Adrenal gland (tissue), 5 donors: ENCODE results near the gene CARD10.

ENCODE experiments used
- CTCF ChIP-seq, 6 experiments: fragments of 450-650 bp in 4 of 6; fragments of 200-600 bp in 2 of 6; sonication (generic) in 1 of 6; IDR thresholded peaks; 1 replicate in 5 of 6; 2 replicates in 1 of 6; pipeline versions ENCODE4 v1.5.1 to v1.8.0; 2016 to 2021; ENCODE audit warnings: antibody characterized with exemption in 6 of 6, mild to moderate bottlenecking in 2 of 6, moderate library complexity in 1 of 6
- POLR2A ChIP-seq, 2 donors: fragments of 450-650 bp; IDR thresholded peaks; one replicate each; pipeline ENCODE4 v1.6.1; 2017; ENCODE audit warnings: antibody characterized with exemption in 2 of 2, mild to moderate bottlenecking in 2 of 2, moderate library complexity in 1 of 2
- donor health status: DM: no; HTN: no; CAD: no.

- TF ChIP-seq CTCF (IDR thresholded peaks at IDR 0.05) = no peak
- no peak for TF ChIP-seq POLR2A (IDR thresholded peaks at IDR 0.05)
Observed at GRCh38 chr22:37467391-37467955, 51.7 kb downstream of the CARD10 start.
